WTC11 (cell line): ENCODE results near the gene MS4A15.

Experiments
- CBFB ChIP-seq: sonication (generic); formaldehyde crosslinking; IDR thresholded peaks from 2 replicates; pipeline ENCODE4 v1.8.1; 2022; ENCODE audit warnings: mild to moderate bottlenecking, low read depth, missing genetic modification reagents
- CTCF ChIP-seq: fragments of 200-600 bp; IDR thresholded peaks from 2 replicates; pipeline ENCODE4 v1.8.0; 2022; ENCODE audit warnings: antibody characterized with exemption
- JUN ChIP-seq: sonication (generic); formaldehyde crosslinking; IDR thresholded peaks from 2 replicates; pipeline ENCODE4 v1.8.0; 2023; ENCODE audit warnings: mild to moderate bottlenecking, missing genetic modification reagents

DNA sequence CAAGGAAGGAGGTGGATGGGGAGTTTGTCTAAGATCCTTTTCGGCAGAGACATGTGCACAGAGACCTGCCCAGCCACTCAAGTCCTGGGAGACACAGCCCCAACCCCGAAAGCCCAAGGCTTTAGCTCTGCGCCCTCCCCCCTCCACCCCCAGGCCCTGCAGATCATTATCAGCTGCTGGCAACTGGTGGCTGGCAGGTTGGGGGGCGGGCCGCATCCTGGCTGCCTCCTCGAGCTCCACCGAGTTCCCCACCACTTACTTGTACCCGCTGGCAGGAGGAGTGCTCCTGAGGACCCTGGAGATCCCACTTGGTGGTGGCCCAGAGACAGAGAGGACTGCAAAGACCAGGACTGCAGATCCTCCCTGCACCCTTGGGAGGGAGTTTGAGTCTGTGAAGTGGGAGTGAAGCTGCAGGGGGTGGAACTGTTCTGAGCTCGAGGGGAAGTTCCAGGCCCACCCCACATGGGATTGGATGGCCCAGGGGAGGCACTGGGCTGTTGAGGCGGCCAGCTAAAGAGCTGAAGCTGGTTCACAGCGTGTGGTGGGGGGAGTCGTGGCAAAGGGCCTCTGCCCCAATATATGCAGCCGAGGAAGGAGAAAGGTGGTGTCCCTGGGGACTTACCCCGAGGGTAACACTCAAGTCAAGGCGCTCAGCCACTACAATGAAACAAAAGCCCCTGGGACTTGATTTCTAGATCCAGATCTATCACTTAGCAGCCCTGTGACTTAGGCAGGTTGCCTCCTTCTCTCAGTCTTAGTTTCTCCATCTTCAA, 65.3 kb downstream of the MS4A15 start:
- no peak for TF ChIP-seq CBFB (CRISPR knock-in tag)
- no peak for TF ChIP-seq CTCF
- TF ChIP-seq JUN (CRISPR knock-in tag), result no peak
